ENCODE data around the gene WDR55.
"Not testable (repeated sequence)": the region's sequence is repeated elsewhere in the genome, so short reads cannot be mapped to it uniquely, and the experiment has no call there.

Gene WDR55

GRCh38 chr5:140711794-140712193 lies 47.1 kb downstream of the WDR55 start:
- DNase-seq: no peak

- no peak for DNase-seq
Observed at GRCh38 chr5:140713562-140714094, 48.9 kb downstream of the WDR55 start.

- not testable (repeated sequence) for DNase-seq
Observed at GRCh38 chr5:140716238-140716637, 51.5 kb downstream of the WDR55 start.

GRCh38 chr5:140718266-140718592 lies 53.5 kb downstream of the WDR55 start:
- no peak for DNase-seq

GRCh38 chr5:140720738-140721137 lies 56.0 kb downstream of the WDR55 start:
- not testable (repeated sequence) for DNase-seq

GRCh38 chr5:140721395-140721794 lies 56.7 kb downstream of the WDR55 start:
- DNase-seq: not testable (repeated sequence)

All from activated gamma-delta T cell treated with Interleukin-2 at 50 U/mL for 16 hours (primary cell).